GM21515 (cell line): ENCODE data around the gene DDX39A.
A peak's percentile ranks its signal among the peaks of the same experiment; 100 is the strongest.

ENCODE experiments used
- ATAC-seq: cut with Tn5 transposase; IDR thresholded peaks from one replicate; pipeline ENCODE4 v1.9.1; 2021; ENCODE audit not compliant: unreplicated experiment

The DDX39A gene

GRCh38 chr19:14434543-14435319 is 15.6 kb upstream of the DDX39A start:
- ATAC-seq = no peak

DNA sequence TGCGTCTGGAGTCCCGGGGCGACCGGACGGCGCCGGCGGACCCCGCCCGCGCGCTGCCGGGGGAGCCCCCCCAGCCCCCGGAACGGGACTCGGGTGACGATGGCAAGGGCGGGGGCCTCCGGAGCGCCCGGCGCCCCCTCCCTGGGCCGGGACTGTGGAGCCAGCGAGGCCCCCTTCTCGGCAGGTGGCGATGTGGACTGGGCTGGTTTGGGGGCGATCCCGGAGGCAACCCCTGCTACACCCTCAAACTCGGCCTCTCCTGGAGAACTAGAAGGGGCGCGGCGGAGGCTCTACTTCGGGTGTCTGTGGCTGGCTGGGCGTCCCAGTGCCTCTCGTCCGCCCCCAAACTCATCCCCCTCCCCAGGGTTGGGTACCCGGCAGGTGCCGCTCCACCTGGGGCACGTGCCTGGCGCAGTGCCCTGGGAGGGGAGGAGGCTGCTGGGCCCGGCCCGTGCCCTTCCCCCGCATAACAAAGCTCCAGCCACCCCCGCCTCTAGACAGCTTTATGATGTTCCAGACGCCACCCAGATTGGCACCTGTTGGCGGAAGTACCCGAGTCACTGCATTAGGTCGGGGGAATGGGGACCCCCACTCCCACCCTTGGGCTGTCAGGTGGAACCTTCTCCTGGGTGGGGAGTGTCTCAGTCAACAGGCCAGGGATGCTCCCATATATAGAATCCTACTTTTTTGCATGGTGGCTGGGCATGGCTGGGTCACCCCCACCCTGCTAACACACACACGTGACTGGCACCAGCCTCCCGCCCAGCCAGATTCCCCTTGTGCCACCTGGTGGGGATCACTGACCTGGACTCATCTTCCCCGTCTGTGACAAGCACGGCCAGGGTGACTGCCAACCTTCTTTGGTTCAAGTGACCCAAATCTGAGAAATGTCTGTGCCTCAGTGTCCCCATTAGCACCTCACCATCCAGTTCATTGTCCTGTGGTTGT is 14.7 kb upstream of the DDX39A start:
- ATAC-seq = peak; percentile 17

DNA sequence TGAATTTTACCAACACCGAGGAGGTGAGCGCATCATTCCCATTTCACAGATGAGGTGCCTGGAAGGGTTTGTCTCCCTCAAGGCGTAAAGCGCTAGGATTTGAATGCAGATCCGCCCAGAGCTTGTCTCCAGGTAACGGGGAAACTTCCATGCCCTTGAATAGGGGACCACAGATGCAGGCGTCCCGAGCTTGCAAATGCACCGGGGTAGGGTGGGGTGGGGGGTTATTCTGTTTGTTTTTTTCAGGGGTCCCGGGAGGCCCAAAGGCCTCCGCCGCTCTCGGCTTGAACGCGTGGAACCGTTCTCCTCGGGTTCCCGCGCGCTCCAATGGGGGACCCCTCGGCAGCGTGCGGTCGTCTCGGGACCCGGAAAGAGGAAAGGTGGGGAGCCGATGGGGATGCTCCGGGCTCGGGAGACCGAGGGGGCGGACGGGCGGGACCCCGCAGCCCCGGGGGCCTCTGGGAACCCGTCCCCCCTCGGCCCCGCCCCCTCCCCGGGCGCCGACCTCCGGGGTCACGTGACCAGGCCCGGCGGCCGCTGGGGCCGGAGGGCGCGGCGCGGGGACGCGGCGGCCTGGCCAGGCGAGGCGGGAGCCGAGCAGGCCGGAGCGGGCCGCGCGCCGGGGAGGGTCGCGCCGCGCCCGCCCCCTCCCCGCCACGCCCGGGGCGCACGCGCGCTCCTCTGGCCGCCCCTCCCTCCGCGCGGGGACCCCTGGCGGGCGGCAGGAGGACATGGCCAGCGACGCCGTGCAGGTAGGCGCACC is 13.8 kb upstream of the DDX39A start, which contains the start of gene PKN1:
Gene PKN1, plus strand, starts transcription at position 516 of the 763 bp plus-strand sequence. Its CDS starts 216 bp downstream, at position 732.
- peak; percentile 54 for ATAC-seq

- no peak for ATAC-seq
Observed at GRCh38 chr19:14430712-14431111, 11.6 kb upstream of the DDX39A start.

DNA sequence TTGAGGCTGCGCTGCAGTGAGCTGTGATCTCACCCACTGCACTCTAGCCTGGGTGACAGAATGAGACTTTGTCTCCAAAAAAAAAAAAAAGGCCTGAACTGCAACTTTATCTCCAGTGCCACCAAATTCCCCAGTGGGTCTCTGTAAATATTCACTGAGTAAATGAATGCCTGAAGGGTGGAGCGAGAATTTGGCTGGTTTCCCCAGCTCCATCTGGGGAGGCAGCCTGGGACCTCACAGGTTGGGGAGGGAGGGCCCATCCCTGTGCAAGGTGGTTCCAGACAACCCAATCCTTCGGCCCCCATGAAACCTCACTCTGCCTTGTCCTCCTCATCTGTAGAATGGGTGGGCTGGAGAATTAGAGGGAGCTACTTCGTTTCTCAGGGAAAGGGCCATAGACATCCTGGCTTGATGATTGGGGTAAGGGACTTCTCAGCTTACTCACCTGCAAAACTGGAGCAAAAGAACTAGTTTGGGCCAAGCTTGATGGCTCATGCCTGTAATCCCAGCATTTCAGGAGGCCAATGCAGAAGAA is 9.8 kb upstream of the DDX39A start:
- no peak for ATAC-seq

DNA sequence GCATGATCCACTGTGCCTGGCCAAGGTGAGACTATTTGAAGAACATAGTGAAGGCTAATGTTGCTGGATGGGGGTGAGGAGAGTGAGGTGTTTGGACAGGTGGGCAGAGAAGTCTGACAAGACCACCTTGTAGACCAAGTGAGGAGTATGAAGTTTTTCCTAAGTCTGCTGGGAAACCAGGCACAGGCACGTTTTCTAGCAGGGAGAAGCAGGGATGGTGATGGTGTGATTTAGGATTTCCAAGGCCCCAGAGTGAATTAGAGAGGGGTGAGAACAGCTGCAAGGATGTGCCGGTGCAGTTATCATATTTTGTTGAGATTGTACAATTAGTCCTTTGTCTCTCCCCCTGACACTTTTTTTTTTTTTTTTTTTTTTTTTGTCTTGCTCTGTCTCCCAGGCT is 8.3 kb upstream of the DDX39A start:
- no peak for ATAC-seq

- ATAC-seq = no peak
Observed at GRCh38 chr19:14425696-14426138, 6.6 kb upstream of the DDX39A start.

GRCh38 chr19:14418856-14419105 is 360 bp downstream of the DDX39A start:
- ATAC-seq = peak; percentile 37

DNA sequence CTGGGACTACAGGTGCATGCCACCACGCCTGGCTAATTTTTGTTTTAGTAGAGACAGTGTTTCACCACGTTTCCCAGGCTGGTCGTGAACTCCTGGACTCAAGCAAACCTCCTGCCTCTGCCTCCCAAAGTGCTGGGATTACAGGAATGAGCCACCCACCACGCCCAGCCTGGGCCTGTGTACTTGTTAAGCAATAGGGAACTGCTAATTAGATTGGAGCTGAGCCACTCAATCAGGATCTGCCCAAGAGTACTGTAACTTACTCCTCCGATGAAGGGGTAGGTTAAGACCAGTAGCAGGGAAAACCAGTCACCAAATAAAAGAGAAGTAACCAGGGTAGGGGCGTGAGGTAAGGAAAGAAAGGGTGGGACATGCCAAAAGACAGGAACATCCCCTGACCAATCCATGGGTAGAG is 2.3 kb downstream of the DDX39A start:
- no peak for ATAC-seq

DNA sequence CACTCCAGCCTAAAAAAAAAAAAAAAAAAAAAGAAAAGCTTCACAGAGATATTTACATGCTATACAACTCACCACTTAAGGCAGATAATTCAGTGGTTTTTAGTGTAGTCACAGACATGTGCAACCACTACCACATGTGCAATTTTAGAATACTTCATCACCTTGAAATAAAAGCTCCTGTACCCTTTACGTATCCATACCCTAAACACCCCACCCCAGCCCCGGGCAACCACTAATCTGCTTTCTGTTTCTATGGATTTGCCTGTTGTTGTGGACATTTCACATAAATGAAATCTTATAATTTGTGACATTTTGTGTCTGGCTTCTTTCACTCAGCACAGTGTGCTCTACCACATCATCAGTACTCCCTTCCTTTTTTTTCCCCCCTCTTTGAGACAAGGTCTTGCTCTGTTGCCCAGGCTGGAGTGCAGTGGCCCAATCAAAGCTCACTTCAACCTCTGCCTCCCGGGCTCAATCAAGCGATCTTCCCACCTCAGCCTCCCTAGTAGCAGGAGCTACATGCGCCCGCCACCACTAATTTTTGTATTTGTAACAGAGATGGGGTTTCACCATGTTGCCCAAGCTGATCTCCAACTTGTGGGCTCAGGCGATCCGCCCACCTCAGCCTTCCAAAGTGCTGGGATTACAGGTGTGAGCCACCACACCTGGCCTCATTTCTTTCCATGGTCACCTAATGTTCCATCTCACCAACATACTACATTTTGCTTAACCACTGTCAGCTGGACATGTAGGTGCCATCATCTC is 4.0 kb downstream of the DDX39A start:
- no peak for ATAC-seq

DNA sequence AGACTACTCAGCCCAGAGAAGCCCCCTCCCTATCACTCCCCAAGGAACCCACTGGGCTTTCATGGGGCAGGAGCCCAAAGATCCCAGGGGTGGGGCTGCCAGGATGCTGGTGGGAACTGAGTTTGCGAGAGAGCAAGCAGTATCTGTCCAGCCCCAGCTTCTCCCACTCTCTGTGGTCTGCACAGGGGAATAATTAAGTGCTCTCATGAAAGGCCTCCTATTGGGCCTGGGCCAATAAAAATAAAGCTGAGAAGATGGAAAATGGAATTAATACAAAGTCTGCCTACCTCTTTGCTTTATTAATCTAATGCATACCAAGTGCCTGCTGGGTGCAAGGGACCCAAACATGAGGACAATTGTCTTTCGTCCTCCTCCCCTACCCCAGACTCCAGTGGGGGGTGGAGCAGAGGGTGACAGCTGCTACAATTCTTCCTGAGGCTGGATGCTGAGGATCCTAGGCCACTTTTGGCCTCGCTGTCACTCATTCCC is 5.4 kb downstream of the DDX39A start:
- ATAC-seq = no peak

DNA sequence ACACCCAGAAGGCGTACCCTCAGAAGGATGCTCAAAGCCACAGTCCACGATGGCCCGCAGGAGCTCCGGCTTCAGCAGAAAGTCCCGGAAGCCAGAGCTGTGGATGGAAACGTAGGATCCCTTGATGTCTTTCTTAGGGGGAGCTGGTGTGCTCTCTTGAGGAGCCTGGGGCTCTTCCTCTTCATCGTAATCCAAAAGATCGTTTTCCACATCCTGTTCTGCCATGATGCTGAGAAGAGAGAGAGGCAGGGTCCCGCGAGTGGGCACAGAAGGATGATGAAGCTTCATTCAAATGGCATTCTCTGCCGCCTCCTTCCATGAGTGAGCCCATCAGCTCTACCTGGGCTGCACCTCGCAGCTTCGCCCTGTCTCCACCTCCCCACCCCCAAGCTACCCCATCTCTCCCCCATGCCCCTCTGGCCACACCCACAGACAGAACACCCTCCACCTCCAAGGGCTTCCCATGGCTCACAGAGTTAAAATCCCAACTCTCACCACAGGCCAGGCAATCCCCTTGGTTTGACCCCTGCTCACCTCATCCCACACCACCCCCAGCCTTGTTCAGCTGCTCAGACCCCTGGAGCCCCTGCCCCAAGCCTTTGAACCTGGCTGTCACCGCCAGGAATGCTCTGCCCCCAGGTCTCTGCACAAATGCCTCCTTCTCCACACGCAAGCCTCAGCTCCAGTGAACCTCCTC is 6.0 kb downstream of the DDX39A start:
- ATAC-seq = no peak

- ATAC-seq = no peak
Observed at GRCh38 chr19:14412324-14412995, 6.7 kb downstream of the DDX39A start.

DNA sequence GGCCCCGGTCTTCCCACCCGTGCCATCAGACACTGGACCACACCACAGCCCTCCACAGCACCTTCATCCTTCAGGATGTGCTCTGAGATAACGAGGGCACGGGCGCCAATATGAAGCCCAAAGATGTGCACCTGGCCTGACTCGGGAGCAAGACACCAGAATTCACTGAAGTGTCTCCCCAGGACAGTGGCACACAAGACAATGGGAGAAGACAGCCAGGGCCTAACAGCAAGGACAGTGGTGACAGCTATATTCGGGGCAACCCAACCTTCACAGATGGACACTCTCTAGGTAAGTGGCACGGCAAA is 7.2 kb downstream of the DDX39A start:
- ATAC-seq = no peak

DNA sequence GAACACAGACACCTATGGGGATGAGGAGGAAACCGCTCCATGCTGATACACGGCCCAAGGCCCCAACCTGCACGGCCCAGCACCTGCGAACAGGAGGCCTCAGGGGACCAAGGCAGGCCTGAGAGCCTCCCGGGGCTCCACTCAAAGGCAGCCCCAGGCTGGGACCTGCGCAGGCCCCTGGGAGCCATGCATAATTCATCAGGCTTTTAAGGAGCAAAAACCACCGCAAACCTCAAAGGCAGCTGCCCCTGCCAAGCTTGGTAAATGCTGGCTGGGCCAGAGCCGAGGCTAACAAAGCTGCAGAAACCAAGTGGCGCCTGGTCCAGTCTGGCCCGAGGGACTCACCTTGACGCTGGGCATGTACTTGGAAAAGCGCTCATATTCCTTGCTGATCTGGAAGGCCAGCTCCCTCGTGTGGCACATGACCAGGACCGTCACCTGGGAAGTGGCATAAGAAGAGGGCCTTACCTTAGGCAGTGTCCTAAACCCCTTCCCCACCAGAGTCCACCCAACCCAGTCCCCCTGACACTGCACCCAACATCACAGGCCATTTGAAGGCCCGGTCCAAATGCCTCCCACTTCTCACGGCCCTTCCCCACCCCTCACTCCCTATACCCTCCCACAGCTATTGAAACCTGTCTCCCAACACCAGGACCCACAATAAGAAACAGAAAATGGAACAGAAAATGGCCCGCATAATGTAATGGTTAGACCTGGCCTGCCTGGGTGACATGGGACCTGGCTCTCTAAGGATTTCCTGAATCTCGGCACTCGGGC is 7.8 kb downstream of the DDX39A start:
- ATAC-seq = no peak

GRCh38 chr19:14410091-14411051 is 8.8 kb downstream of the DDX39A start:
- ATAC-seq = no peak
